Brain microvascular endothelial cell (primary cell): ENCODE data around the gene ELL2.
A peak's percentile ranks its signal among the peaks of the same experiment; 100 is the strongest.

Experiments
- DNase-seq: peaks from one replicate; pipeline ENCODE4 v3.0.0-alpha.2; 2020
- H3K27ac ChIP-seq: fragments of 250-450 bp; sonication (Bioruptor Pico); 2 replicates; pipeline ENCODE4 v1.5.1; 2020; ENCODE audit warnings: mild to moderate bottlenecking, moderate library complexity
- H3K27me3 ChIP-seq: fragments of 250-450 bp; sonication (Bioruptor Pico); replicated peaks from 2 replicates; pipeline ENCODE4 v1.5.1; 2020; ENCODE audit warnings: mild to moderate bottlenecking
- H3K36me3 ChIP-seq: fragments of 250-450 bp; sonication (Bioruptor Pico); replicated peaks from 2 replicates; pipeline ENCODE4 v1.5.1; 2020; ENCODE audit warnings: mild to moderate bottlenecking
- H3K4me3 ChIP-seq: 2 replicates; pipeline ENCODE4 v1.5.1; 2011; ENCODE audit warnings: low read depth, mild to moderate bottlenecking, control low read depth, low read length, moderate library complexity
- in situ Hi-C: cut with HindIII; loops from 2 replicates; pipeline ENCODE4 v1.10.0; 2017; ENCODE audit warnings: low sequenced_read_pairs, low pct_ligation_motif_present
- TF ChIP-seq, protein P1 (sequence below): IDR thresholded peaks from 2 replicates; pipeline ENCODE4 v1.5.1; 2011; ENCODE audit warnings: low read depth, mild to moderate bottlenecking, moderate library complexity, low read length, control low read depth, inconsistent platforms; ENCODE audit errors: missing control alignments

Gene ELL2

DNA sequence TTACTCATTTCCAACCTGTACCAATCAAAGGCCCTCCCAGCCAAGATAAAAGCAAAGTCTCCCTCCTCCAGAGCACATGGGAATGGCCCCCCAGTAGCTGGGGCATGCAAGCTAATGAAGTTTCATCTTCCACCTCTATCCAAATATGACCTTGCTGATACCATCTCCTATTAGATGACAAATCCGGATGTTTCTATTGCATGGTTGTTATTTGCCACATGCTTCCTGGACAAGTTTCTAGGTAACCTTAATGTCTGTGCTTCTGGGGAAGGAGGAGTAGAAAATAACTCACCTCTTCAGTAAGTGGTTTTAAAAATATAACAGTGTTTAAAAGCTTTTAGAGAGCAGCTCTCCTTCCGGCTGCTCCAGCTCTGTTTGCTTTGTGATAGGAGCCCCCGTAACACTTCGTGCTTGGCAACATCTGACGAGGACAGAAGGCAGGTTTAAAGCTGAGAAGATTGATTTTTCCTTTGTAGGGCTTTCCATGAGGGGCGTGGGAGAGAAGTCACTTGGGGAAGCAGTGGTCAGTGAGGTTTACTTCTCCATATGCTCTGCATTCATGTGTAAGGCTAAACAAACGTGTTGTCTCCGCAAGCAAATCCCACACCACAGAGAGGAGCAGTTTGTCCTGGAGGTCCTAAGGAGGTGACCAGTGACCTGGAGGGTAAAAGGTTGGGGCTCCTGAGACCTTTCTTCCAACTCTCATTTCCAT is 98.8 kb downstream of the ELL2 start:
- in situ Hi-C loops, result no loop called here
- H3K4me3 ChIP-seq, result no peak overlapping the region
- TF ChIP-seq, protein P1, sequence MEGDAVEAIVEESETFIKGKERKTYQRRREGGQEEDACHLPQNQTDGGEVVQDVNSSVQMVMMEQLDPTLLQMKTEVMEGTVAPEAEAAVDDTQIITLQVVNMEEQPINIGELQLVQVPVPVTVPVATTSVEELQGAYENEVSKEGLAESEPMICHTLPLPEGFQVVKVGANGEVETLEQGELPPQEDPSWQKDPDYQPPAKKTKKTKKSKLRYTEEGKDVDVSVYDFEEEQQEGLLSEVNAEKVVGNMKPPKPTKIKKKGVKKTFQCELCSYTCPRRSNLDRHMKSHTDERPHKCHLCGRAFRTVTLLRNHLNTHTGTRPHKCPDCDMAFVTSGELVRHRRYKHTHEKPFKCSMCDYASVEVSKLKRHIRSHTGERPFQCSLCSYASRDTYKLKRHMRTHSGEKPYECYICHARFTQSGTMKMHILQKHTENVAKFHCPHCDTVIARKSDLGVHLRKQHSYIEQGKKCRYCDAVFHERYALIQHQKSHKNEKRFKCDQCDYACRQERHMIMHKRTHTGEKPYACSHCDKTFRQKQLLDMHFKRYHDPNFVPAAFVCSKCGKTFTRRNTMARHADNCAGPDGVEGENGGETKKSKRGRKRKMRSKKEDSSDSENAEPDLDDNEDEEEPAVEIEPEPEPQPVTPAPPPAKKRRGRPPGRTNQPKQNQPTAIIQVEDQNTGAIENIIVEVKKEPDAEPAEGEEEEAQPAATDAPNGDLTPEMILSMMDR, result no peak
- no peaks in the 10 kb centered on the region for H3K27me3 ChIP-seq
- H3K27ac ChIP-seq, result peak overlapping the region; percentile 99
- no peaks in the 10 kb centered on the region for H3K36me3 ChIP-seq
- DNase-seq, result no peak

DNA sequence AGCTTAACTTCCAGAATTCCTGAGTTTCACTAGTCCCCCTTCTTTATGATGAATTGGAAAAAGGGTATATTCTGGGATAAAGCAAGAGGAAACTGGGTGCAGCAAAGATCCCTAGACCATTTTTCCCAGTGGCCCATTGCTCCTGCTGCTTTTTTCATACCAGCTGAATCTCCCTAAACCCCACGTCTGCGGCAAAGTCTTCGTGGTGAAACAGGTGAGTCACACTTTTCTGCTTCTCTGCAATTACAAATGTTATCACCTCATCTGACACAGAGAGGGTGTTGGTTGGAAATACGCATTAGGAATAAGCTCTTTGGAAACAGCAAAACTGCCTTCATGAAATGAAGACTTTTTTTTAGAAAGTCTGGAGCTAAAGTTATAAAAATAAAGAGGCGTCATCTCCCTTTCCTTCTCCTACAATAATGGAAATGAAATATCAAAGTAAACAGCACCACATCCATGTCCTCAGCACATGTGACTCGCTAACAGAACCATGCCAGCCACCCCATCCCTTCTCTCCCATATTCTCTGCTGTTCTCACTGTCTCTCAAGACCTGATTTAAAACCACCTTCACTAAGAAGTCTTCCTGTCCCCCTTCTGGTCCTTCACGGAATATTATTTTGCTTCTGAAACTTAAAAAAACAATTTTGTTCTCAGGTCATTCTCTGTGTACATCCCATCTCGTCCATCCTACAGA is 99.6 kb downstream of the ELL2 start:
- Histone ChIP-seq H3K27ac (peak overlapping the region; percentile 99), H3K36me3 (no peaks in the 10 kb centered on the region), H3K27me3 (no peaks in the 10 kb centered on the region), H3K4me3 (no peak overlapping the region)
- TF ChIP-seq, protein P1, result peak; percentile 24
- in situ Hi-C loops, result no loop called here
- peak; percentile 67 for DNase-seq

DNA sequence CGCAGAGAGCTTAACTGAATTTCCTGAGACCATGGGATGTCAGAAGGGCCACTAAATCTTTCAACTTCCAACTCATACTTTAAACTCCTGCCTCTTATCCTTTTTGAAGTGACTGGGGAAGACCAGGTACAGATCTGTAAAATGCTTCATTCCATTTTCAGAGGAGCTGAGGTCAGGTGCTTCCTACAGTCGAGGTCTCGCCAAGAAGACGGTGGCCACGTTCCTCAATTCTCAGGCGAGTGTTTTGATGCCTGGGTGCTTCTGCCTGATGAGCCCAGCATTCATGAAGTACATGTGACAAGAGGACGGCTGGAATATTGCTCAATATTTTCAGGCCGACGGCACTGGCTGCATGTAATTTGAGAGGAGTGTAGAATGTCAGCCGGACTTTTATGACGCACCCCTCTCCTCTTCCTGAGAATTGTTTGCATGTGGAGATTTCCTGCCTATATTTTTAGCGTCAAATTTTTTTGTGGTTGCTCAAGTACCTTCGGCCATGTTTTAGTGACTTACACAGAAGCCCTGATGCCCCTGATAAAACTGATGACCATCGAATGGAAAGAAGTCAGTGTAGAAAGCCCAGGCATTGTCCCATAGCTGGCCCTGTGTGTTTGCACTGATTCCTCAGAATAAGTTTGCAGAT is 100.3 kb downstream of the ELL2 start:
- Histone ChIP-seq H3K36me3 (no peaks in the 10 kb centered on the region), H3K27me3 (no peaks in the 10 kb centered on the region), H3K27ac (peak overlapping the region; percentile 99), H3K4me3 (no peak overlapping the region)
- TF ChIP-seq, protein P1, result no peak
- peak; percentile 99 for DNase-seq
- in situ Hi-C loops, result no loop called here

DNA sequence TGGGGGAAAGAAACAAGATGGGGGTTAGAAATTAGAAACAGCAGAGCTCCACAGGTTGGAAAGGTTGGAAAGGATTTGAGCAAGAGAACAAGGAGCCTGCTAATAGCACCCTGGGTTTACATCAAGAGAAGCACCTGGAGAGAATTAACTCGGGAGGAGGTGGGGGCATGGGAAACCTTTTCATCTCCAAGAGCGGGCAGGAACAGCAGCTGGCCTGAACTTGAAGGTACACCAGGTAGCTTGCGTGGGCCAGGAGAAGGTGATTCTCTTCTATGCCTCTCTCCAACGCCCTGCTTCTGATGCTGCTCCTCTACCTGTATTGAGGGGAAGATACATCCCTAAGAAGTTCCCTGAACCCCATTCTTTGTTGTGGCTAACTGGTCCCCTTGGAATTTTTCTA is 102.0 kb downstream of the ELL2 start:
- TF ChIP-seq, protein P1, result no peak
- H3K27ac ChIP-seq, result peak overlapping the region; percentile 99

DNA sequence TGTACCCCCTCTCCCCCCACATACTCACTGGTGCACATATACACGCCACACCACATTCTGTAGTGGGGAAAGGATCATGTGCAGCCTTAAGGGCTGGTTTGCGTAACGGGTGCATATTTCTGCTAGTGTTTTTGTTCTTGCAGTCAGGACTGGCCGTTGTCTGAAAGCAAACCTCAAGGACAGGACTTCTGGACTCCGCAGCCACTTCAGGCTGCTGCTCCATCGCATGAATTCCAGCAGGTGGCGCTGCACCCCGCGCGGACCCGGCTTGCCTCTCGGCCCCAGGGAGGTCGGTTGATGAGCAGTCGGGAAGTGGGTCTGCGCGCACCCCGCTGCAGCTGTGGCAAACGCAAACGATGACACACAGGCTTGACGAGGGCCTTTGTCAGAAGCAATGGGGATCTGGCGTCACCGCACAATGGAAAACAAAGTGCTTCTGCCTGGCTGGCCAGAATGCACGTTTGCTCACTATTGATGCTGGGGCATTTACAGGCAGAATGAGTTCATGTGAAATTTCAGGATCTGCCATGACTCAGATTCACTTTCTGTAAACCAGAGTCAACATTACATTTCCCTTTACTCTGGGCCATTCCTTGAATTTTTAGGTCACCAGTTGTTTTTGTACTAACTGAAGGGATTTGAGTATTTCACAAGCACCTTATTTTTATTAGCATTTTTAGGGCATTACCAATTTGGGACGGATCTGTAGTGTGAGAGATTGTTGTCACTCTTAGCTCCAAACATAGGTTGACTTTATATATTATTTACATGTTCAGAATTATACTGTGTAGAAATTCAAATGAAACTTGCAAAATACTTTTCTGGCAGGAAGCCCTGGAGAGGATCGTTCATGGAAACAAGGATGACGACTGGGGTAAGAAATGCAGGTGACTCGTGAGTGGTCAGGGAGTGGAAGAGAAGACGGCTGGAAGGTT is 102.7 kb downstream of the ELL2 start:
- Histone ChIP-seq H3K4me3 (peak overlapping the region; percentile 35), H3K36me3 (no peaks in the 10 kb centered on the region), H3K27me3 (no peaks in the 10 kb centered on the region), H3K27ac (peak overlapping the region; percentile 99)
- DNase-seq, result peak; percentile 99
- TF ChIP-seq, protein P1, result peak; percentile 92
- in situ Hi-C loops, result no loop called here

More for the DNA sequence above, 102.0 kb downstream of the ELL2 start:
- no peaks in the 10 kb centered on the region for H3K36me3 ChIP-seq
- no peaks in the 10 kb centered on the region for H3K27me3 ChIP-seq
- H3K4me3 ChIP-seq, result peak overlapping the region; percentile 23
- no peak for DNase-seq
- in situ Hi-C loops, result no loop called here
